BJ (cell line): ENCODE measurements around the gene RNF145. TPM values are rescaled to one million over a fixed set of nuclear protein-coding genes. Genes with fewer than 3 reads are reported as not detected.

Experiments
- CTCF ChIA-PET: fragments of 350-600 bp; formaldehyde crosslinking; extraction: SDS; loops from one replicate; lab custom pipeline; 2021; ENCODE audit warnings: antibody characterized with exemption, inconsistent platforms; lab: Yijun Ruan, JAX
- POLR2A ChIA-PET: fragments of 300-600 bp; sonication (Branson Sonifier 250); formaldehyde crosslinking; extraction: SDS; loops from one replicate; lab custom pipeline; 2021; ENCODE audit warnings: antibody characterized with exemption; lab: Charles Lee
- DNase-seq: peaks from one replicate; pipeline ENCODE4 v3.0.0-alpha.2; 2011; ENCODE audit warnings: low read depth
- H3K27me3 ChIP-seq: 2 replicates; pipeline ENCODE4 v1.6.0; 2011; ENCODE audit warnings: low read length; ENCODE audit not compliant: control insufficient read depth, insufficient read depth
- H3K36me3 ChIP-seq: 2 replicates; pipeline ENCODE4 v1.5.1; 2011; ENCODE audit warnings: low read length; ENCODE audit not compliant: control insufficient read depth, insufficient read depth
- H3K4me3 ChIP-seq: 2 replicates; pipeline ENCODE4 v1.5.1; 2011; ENCODE audit warnings: low read depth, mild to moderate bottlenecking, control low read depth, low read length
- polyA plus RNA-seq: library from polyadenylated mRNA; depleted of rRNA; stranded (reverse); fragments of >200 nt; gene quantifications from 2 replicates; pipeline ENCODE4 v1.2.3, GENCODE V29; 2011; rRNA removed
- small RNA-seq: library from RNA; depleted of rRNA; stranded (forward); fragments of <200 nt; gene quantifications from one replicate; pipeline ENCODE3, GENCODE V24; 2012; ENCODE audit warnings: low replicate concordance, low read depth; ENCODE audit not compliant: insufficient read length
- TF ChIP-seq, protein P1 (sequence below): IDR thresholded peaks from 2 replicates; pipeline ENCODE4 v1.5.1; 2011; ENCODE audit warnings: low read depth, mild to moderate bottlenecking, control low read depth, inconsistent platforms, low read length, moderate library complexity; ENCODE audit not compliant: insufficient read depth

The RNF145 gene
- polyA plus RNA-seq, 1 experiment, result 27.9 TPM

DNA sequence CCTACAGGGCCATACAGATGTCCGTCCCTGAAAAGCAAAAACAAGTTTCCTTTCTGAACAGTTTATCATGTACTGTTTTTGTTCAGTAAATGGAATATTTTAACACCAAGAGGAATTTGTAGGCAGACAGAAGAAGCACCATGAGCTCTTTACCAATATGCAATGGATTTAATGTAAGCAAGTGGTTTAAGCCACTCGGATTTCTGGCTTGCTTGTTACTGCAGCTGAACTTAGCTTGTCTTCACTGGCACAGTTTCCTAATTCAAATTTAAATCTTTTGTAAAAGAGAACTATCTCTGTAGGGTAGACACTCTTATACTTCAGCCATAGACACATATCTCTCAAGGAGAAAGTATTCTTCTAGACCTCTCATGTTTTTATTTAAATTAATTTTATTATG is 96.9 kb downstream of the RNF145 start:
- no peak overlapping the region for H3K4me3 ChIP-seq
- CTCF ChIA-PET, result interaction anchor here (1.6 to 2.3 kb wide), 3 partner anchors 20 to 1037 kb away, joined by 4 to 11 read pairs (median 6); no protein-coding TSS in a partner anchor

More for the DNA sequence above, 96.9 kb downstream of the RNF145 start:
- TF ChIP-seq, protein P1, sequence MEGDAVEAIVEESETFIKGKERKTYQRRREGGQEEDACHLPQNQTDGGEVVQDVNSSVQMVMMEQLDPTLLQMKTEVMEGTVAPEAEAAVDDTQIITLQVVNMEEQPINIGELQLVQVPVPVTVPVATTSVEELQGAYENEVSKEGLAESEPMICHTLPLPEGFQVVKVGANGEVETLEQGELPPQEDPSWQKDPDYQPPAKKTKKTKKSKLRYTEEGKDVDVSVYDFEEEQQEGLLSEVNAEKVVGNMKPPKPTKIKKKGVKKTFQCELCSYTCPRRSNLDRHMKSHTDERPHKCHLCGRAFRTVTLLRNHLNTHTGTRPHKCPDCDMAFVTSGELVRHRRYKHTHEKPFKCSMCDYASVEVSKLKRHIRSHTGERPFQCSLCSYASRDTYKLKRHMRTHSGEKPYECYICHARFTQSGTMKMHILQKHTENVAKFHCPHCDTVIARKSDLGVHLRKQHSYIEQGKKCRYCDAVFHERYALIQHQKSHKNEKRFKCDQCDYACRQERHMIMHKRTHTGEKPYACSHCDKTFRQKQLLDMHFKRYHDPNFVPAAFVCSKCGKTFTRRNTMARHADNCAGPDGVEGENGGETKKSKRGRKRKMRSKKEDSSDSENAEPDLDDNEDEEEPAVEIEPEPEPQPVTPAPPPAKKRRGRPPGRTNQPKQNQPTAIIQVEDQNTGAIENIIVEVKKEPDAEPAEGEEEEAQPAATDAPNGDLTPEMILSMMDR, result no peak
- DNase-seq, result no peak
- POLR2A ChIA-PET, result no interaction called here
- 0 out of 2 replicates have a peak, but pooled peaks cover 2% of the 10 kb centered on the region for H3K27me3 ChIP-seq
- H3K36me3 ChIP-seq, result no peaks in the 10 kb centered on the region

Small RNA genes within 50 kb of the gene (small RNA-seq; reads per million reads assigned to genes)
- not detected for gene RF00263

Other genes starting within 250 kb of the RNF145 start
- gene EBF1, start 109.6 kb downstream of the RNF145 start, polyA plus RNA-seq, result 1.7 and 2.7 TPM in 2 replicates
- gene UBLCP1, start 53.7 kb upstream of the RNF145 start, polyA plus RNA-seq, result 8.8 and 20.8 TPM in 2 replicates
- gene IL12B, start 120.9 kb upstream of the RNF145 start, polyA plus RNA-seq, result 0.04 TPM in 1 of 2 replicates, not detected in the other